DLD1 (cell line): ENCODE data around the gene SPR.

Experiments
- in situ Hi-C: cut with HindIII; loops from 2 replicates; pipeline ENCODE4 v1.10.0; 2017; ENCODE audit warnings: low sequenced_read_pairs

The SPR gene

DNA sequence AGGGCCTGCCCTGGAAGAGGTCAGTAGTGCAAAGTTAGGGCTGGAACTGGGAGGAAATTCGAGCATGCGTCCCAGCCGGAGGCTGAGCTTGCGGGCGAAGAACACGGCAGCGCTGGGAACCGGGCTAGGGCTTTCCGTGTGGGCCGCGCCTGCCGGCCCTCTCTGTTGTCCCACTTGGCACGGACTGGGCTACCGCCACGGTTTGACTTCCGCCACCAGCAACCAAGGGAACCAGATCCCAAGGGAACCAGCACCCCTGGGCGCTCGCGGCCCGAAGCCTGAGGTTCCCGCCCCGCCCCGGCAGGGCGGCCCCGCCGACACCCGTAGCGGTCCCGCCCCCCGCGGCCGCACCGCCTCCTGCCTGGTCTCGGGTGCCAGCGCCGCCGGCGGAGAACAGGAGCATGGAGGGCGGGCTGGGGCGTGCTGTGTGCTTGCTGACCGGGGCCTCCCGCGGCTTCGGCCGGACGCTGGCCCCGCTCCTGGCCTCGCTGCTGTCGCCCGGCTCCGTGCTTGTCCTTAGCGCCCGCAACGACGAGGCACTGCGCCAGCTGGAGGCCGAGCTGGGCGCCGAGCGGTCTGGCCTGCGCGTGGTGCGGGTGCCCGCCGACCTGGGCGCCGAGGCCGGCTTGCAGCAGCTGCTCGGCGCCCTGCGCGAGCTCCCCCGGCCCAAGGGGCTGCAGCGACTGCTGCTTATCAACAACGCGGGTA lies at the start of gene SPR:
Gene SPR (plus strand): TSS at position 377 of the 708 bp plus-strand sequence. CDS start 25 bp downstream, at position 402.
- in situ Hi-C loops = loop anchor here (10.0 kb wide), 1 partner anchor 52 kb away; no protein-coding TSS in a partner anchor

DNA sequence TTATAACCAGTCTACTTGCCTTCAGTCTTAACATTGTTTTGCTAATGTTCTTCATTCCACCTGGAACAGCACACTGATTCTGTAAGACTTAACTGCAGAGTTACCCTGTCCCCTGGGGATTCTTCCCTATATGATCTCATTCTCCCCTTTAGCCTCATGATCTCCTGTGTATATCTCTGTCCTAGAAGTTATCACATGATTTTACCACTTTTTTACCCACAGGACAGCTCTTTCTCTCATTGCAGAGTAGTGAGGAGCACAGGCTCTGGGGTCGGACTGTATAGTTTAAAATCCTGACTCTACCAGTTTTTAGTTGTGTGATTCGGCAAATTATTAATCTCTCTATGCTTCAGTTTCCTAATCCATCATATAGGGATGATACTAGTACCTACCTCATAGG lies 47.1 kb upstream of the SPR start:
- in situ Hi-C loops = no loop called here

DNA sequence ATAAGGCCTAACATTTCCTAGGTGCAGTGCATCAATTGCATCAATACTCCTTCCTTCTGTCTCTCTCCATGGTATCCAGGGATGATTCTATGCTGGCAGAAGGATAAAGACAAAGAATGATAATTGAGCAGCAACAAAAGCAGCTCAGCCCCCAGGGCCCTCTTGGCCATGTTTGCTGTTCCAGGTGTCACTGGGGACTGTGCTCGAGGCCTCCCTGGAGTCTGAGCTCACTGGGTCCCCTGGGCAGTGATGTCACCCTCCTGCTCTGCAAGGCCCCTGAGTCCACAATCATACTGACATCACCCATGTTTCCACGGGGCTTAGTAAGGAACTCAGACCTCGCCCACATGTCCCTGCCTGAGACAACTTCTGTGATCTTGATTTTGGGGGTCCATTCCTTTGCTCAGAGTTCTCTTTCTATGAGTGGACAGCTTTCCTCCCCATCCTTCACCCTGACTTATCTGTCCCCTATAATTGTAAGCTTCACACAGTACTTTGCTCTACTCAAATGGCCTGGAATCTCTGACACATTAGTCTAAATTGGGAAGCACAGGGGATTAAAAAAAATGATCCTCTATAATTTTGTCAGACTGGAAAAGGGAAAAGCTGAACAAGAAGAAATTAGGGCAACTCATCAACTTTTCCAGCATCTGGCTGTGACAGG lies 45.6 kb upstream of the SPR start:
- in situ Hi-C loops = no loop called here

DNA sequence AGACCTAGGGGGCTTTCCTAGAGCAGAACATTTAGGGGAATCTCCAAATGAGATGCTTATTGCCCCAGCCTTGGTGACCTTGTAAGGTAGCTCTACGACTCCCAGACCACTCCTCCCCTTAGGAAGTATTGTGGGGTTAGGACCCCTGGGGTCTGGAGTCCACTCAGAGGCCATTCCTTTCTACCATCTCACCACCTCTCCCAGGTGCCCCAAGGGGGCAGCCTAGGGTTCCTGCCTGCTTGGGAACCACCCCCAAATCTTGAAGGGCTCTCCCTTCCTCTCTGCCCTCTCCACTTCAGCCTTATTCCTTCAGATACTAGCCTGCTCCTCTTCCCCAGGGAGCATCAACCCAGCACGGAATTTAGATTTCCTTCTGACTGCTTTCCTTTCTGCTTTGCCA lies 43.9 kb upstream of the SPR start:
- in situ Hi-C loops = no loop called here

DNA sequence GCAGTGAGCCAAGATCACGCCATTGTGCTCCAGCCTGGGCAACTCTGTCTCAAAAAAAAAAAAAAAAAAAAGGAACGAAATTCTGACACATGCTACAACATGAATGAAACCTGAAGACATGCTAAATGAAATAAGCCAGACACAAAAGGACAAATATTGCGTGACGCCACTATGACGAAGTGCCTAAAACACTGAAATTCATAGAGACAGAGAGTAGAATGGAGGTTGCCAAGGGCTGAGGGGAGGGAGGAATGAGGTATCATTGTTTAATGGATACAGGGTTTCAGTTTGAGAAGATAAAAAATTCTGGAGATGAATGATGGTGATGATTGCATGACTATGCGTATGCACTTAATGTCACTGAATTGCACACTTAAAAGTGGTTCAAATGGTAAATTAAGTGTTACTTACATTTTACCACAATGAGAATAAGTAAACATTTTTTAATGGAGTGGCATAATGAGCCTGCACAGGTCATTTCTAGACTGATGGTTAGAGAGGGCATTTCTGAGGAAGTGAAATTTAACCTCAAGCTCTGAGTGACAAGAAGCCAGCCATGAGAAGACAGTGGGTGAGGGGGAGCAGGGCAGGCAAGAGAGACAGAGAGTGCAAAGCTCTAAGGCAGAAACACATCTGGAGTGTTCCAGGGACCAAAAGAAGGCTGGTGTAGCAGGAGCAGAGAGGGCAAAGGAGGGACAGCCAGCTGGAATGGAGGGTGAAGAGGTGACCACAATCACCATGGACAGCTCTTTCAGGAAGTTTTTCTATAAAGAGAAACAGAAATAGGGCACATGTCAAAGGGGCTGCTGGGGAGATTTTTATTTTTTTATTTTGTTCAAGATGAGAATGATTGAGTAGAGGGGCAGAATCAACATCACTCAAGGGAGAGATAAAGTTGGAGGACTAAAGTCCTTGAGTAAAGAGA lies 40.8 kb upstream of the SPR start:
- in situ Hi-C loops = no loop called here

DNA sequence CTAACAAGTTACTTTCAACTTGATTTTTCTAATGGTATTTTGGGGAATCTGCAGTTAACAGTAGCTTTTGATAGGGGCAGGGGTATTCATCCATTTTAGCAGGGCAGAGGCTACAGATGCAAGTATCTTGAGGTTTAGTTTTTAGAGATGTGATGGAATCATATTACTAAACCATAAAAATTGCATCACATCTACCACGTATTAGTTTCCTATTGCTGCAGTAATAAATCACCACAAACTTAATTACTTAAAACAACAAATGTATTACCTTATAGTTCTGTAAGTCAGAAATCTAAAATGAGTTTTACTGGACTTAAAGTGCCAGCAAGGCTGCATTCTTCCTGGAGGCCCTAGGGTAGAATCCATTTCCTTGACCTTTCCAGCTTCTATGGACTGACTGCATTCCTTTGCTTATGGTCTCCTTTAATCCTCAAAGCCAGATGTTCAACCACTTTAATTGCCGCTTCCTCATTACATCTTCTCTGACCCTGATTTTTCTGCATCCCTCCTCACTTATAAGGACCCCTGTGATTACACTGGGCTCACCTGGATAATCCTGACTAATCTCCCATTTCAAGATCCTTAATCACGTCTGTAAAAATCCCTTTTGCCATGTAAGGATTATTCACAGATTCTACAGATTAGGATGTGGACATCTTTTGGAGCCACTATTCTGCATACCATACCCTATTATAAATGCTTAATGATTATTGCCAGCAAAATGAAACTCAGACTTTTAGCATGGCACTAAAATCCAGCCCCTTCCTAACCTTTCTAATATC lies 39.5 kb upstream of the SPR start:
- in situ Hi-C loops = no loop called here

DNA sequence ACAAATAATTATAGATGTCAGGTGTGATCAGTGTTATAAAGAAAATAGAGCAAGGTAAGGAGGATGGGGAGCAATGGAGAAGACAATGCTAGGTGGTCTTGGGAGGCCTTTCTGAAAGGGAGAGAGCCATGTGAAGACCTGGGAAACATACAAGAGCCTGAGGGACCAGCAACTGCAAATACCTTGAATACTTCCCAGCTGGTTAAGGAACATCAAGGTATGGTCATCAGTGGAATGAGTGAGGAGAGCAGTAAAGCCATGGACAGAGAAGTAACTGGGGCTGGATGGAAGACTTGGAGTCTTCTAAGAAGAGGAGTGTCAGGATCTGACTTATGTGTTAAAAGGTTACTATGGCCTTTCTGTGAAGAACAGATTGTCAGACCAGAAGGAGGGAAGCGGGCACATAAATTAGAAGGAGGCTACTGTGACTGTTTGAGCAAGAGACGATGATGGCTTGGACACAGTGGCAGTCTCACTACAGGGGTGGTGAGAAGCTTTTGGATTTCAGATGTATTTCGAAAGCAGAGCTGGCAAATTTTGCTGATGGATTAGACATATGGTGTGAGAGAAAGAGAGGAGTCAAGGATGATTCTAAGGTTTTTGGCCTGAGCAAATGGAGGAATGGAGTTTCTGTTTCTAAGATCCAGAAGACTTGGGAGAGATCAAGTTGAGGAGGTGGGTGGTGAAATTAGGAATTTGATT lies 38.6 kb upstream of the SPR start:
- in situ Hi-C loops = no loop called here

DNA sequence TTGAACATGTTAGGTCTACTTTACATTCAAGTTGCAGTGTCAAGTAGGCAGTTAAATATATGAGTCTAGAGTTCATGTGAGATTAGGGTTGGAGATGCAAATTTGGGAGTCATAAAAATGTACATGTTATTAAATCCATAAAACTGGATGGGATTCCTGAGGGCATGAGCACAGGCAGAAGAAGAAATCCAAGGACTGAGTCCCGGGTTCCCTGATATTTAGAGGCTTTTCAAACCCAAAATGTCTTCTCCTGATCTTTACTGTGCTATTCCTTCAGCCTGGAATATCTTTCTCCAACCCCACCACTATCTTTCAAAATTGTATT lies 38.1 kb upstream of the SPR start:
- in situ Hi-C loops = no loop called here

DNA sequence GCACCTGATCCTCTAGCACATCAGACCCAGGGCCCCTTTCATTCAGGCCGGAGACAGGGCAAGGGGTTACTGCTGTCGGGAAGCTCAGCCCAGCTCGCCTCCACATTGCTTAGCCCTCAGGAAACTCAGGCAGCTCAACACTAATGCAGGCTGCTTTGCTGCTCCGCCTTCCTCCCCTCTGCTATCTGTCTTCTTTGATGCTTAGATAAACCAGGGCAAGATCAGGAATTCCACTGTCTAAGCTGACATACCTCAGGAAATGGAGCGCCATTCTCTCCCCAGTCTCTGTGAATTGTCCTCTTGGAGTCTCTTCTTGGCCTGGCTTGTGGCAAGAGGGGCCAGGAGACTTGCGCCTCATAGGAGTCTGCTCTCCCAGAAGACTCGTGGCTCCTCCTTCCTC lies 35.9 kb upstream of the SPR start:
- in situ Hi-C loops = no loop called here

DNA sequence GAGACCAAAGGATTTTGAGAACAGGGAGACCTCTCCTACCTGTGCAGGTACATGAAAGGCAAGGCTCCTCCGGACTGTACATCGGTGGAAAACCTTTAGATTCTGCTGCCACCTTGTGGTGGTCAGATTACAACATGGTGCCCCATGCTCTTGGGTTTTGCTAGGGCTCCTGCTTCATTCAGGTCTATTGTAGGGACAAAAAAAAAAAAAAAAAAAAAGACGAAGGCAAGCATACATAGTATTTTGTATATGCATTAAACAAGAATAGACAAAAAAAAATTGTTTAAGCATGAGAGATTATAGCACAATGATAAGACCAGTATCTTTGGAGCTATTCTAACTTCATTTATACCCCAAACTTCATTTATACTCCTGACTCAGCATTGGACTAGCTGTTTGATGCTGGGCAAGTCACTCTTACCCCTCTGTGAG lies 27.4 kb upstream of the SPR start:
- in situ Hi-C loops = no loop called here

DNA sequence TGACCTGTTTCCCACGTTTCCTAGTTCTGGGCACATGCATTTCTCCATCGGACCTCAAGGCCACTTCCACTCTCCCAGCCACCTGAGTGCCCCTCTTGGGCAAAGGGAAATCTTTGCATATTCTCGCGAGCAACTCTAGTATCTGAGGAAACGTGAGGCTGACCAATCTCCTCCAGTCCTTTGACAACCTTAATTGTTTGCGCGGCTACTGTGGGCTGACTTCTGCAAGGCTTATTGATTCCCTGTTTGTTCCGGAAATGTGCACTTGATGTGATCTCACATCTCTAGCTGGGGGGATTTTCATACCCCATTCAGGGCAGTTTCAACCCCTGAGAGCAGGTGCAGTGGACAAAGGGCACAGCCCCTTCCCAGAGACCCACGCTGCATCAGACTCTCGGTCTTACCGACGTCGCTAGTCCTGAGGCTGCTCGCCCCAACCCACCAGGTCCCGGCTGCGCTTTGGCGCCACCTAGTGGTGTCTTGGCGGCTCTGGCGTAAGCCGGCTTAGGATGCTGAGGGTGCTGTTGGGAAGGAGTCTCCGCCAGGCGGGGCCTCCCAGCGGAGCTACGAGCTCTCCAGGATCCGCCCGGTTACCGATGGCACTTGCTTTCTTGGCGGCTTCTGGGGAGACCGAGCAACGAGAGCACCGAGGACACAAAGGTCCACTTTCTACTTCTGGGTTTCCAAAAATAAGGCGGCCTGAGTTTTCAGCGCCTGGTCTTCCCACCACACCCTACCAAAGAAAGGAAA lies 24.8 kb upstream of the SPR start:
- in situ Hi-C loops = no loop called here

DNA sequence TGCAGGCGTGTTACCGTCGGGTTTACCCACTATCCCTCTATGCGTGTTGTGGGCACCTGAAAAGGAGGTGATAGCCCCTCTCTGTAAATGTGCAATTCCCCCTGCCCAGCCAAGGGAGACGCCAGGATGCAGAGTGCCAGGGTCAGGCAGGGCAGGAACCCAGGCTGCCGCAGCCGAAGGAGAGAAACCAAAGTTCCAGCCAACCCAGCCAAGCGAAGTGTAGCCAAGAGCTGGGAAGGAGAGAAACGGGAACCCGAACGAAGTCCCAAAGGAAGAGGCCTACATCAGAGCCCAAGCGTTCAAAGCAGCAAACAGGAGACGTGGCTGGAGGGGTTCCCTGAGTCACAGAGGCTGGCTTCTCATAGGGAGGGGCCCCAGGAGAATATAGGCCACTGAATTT lies 24.2 kb upstream of the SPR start:
- in situ Hi-C loops = no loop called here

DNA sequence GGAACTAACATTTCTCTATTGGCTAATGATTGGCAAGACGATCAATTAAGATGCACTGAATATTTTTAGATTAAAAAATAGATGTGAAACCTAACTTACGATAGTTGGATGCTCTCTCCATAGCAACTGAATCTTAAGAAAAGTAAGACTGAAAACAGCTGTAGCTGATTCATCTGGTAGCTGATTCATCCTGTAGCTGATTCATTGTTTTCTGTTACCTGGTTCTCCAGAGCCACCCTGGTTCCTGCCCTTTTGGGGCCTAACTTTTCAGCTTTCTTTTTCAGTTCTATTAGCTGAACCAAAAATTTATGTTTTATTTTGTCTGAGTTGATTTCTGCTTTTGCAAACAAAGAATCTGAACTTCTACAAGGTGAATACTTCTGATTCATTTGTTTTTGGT lies 22.7 kb upstream of the SPR start:
- in situ Hi-C loops = no loop called here

DNA sequence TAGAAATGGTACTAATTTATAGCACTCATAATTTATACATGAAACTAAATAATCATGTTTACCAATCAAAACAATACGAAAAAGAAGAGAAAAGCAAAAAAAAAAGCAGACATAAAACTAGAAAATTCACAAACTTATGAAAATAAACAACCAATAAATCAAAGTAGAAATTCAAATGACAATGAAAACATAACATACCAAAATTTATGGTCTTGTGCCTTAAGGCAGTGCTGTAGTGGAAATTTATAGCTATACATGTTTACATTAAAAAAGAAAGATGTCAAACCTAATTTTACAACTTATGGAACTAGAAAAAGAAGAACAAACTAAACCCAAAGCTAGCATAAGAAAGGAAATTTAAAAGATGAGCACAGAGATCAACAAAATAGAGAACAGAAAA lies 16.1 kb upstream of the SPR start:
- in situ Hi-C loops = no loop called here

DNA sequence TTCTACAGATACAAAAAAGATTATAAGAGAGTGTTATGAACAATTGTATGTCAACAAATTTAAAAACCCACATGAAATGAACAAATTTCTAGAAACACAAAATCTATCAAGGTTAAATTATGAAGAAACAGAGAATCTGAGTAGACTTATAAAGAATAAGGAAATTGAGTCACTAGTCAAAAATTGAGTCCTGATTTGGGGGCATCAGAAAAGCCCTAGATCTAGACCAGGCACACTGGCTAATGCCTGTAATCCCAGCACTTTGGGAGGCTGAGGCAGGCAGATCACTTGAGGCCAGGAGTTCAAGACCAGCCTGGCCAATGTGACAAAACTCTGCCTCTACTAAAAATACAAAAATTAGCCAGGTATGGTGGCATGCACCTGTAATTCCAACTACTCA lies 15.3 kb upstream of the SPR start:
- in situ Hi-C loops = no loop called here

DNA sequence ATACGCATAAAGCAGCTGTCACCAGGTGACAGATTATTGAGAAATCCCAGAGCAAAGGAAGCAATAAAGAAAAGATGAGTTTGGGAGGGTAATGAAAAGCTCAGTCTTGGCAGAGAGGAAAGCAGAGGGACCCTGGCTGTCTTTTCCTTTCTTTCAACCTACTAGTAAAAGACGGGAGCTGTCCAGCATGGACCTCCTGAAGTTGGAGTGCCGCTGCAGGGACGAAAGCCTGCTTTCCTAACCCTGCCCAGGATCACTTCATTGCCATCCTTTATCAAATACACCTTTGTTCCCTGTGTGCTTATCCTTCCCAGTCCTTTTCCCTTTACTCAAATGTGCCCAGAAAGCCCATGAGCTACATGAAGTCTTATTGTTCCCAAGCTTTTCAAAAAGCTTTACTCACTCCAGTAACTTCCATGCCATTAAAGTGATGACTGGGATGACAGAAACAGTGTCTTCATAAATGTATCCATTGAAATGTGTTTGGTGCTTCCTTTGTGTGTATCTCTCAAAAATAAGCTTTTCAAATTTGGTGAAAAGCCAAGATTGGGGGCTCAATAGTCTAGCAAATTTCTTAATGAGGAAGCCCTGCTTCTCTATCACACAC lies 3.7 kb upstream of the SPR start:
- in situ Hi-C loops = loop anchor here (10.0 kb wide), 1 partner anchor 49 kb away; no protein-coding TSS in a partner anchor

DNA sequence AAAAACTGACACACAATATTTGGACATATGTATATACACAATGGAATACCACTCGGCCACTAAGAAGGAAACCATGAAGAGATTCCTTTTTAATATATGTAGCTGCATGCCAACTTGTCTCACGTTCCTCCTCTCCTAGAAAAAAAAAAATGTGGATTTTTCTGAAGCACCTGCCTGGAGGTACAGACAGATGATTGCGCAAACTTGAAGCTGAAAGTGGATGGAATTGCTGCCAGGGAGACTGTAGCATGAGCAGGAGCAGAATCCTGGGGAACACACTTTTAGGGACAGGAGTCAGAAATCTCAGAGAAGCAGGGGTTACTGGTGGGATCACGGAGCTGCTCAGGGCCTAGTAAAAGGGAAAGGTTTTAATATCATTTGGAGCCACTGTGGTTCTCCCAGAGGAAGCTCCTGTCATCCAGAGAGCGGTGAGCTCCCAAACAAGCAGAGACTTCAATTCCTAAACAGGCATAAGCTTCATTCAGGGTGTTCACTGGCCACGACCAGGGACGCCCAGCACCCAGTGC lies 640 bp upstream of the SPR start:
- in situ Hi-C loops = loop anchor here (10.0 kb wide), 1 partner anchor 52 kb away; no protein-coding TSS in a partner anchor

DNA sequence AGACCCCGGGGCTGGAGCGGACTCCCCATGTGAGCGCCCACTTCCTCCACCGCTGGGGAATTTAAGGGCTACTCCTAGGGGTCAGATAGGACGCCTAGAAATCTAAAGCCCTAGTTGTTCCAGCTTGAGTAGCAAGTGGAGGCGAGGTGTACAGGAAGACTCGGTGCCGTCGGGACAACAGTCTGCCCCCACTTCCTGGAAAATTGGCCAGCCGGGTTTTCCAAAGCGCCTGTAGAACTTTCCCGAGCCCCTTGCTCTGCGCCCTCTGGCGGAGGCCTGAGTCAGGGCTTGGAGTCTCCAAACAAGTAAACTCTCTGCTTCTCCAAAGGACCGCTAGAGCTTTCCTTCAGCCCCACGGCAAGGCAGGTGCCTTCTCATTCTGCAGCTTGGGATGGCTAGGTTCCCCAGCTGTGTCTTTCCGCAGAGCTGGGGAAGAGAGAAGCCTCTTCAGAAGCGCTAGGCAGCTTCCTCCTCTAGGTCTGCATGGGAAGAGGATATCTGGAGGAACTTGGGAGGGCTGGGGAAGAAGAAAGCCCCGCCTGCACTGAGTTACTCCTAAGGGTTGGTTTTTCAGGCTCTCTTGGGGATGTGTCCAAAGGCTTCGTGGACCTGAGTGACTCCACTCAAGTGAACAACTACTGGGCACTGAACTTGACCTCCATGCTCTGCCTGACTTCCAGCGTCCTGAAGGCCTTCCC lies 681 bp downstream of the SPR start:
- in situ Hi-C loops = loop anchor here (10.0 kb wide), 1 partner anchor 53 kb away; no protein-coding TSS in a partner anchor
